ENCODE data around the gene MRPL22.
"Not testable (repeated sequence)": the region's sequence is repeated elsewhere in the genome, so short reads cannot be mapped to it uniquely, and the experiment has no call there.

Gene MRPL22

DNA sequence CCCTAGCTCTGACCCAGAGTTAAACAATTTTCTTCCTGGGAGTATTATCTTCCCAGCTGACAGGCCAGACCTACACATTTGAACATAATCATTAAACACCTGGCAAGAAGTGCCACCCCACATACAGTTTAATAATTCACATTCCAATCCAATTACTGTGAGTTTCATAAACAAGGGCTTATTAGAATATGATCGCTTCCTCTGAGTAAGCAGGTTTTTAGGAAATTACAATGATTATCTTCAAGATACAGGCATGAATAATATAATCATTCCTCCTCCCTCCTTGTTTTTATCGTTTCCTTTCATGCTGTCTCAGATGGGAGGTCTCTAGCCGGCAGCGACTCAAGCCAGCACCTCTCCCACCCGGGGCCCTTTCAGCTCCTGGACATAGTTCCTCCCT lies 56.9 kb downstream of the MRPL22 start:
- no peak for DNase-seq (ENCODE audit: low spot score)

DNA sequence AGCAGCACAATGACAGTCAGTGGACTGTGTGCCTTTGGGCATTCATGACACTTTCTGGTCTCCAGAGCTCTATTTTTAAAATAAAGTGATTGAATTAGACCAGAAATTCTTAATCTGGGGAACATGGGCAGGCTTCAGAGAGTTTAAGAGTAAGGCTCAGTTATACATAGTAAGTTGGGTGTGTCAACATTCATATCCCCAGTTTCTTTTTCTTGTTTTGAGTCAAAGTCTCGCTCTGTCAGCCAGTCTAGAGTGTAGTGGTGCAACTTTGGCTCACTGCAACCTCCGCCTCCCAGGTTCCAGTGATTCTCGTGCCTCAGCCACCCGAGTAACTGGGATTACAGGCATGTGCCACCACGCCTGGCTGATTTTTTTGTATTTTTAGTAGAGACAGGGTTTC lies 59.0 kb downstream of the MRPL22 start:
- DNase-seq (ENCODE audit: low spot score) = no peak

DNA sequence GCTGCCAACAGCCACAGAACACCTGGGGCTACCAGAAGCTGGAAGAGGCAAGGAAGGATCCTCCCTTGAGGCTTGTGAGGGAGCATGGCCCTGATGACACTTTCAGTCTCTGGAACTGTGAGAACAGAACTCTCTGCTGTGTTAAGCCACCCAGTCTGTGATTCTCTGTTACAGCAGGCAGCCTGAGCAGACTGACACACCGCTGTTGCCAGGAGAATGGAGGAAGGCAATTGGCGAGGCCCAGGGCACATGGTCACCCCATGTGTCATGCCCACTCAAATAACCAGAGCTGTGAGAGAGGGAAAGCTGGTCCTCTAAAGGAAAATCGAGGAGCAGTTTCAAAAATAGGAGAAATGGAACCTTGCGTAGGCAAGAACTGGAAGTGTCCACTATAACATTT lies 60.6 kb downstream of the MRPL22 start:
- DNase-seq (ENCODE audit: low spot score) = no peak

DNA sequence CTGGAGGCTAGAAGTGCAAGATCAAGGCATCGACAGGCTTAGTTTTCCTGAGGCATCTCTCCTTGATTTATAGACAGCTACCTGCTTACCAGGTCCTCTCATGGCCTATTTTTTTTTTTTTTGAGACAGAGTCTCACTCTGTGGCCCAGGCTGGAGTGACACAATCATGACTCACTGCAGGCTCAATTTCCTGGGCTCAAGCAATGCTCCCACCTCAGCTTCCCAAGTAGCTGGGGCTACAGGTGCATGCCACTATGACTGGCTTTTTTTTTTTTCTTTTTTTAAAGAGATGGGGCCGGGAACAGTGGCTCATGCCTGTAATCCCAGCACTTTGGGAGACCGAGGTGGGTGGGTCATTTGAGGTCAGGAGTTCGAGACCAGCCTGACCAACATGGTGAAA lies 61.8 kb downstream of the MRPL22 start:
- not testable (repeated sequence) for DNase-seq (ENCODE audit: low spot score)

DNA sequence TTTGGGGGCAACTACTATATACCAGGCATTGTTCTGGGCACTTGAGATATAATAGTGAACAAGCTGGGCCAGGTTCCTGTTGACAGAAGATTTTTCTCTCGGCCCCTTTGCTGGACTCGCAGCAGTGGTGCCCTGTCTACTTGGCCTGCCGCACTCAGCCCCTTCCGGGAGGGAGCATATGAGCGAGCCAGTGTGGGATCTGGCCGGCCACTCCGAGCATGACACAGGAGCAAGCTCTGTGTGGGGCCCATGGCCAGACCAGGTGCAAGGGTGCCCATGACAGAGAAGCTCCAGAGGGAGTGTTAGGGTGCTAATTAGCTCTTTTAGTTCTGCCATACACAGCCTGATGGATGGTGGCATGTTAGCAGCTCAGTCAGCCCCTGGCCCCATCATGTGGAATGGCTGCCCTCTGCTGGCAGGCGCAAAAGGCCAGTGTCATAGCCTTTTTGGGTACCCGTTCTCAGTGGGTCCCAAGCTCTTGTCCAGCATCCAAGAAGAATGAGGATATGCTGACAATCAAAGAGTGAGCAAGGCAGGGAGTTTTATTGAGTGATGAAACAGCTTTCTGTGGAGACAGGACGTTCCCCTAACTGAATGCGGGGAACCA lies 63.4 kb downstream of the MRPL22 start:
- DNase-seq (ENCODE audit: low spot score) = no peak

DNA sequence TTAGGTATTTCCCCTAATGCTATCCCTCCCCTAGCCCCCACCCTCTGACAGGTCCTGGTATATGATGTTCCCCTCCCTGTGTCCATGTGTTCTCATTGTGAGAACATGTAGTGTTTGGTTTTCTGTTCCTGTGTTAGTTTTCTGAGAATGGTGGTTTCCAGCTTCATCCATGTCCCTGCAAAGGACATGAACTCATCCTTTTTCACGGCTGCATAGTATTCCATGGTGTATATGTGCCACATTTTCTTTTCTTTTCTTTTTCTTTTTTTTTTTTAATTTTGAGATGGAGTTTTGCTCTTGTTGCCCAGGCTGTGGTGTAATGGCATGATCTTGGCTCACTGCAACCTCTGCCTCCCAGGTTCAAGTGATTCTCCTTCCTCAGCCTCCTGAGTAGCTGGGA lies 65.4 kb downstream of the MRPL22 start:
- not testable (repeated sequence) for DNase-seq (ENCODE audit: low spot score)

DNA sequence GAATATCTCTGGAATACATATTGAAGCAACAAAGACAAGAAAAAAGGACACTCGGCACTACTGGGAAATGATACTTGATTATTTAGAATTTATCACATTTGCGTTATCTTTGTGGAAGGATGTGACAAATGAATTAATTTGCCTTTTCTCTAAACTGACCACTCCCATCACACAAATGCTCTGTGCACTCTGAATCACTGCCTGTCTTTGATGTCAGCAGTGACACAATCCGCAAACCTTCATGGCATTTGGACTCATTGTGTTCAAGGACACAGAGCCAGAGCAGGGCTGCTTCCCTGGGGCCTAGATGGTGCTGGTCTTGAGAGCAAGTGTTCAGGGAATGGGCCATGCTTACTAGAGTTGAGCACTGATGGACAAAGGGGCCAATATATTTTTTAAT lies 67.8 kb downstream of the MRPL22 start:
- no peak for DNase-seq (ENCODE audit: low spot score)

DNA sequence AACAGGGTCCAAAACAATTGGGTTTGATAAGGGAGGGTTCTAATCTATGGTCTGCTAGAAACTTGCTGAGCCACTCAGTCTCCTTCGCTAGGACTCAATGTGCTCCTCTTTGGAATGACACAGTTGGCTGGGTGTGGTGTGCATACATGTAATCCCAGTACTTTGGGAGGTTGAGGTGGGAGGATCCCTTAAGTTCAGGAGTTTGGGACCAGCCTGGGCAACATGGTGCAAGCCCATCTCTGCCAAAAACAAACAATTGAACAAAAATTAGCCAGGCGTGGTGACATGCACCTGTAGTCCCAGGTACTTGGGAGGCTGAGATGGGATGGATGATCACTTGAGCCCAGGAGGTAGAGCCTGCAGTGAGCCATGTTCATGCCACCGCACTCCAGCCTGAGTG lies 70.0 kb downstream of the MRPL22 start:
- DNase-seq (ENCODE audit: low spot score) = no peak

DNA sequence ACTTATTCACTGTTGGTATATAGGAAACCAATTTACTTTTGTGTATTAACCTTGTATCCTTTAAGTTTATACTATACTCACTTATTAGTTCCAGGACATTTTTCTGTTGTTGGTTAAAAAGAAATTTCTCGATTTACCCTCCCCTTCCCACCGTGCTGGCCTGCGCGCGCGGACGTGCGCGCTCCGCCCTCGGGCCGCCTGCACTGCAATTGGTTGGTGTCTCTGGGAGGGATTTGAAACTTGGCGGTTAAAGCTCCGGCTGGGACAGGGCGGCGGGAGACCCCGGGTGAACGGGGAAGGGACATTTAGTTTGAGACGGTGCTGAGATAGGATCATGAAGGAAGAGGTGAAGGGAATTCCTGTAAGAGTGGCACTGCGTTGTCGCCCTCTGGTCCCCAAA lies 72.7 kb downstream of the MRPL22 start, which contains the start of gene KIF4B:
KIF4B (plus strand) TSS at position 230 of the 400 bp plus-strand sequence; CDS start at position 335, 105 bp downstream.
- DNase-seq (ENCODE audit: low spot score) = no peak

DNA sequence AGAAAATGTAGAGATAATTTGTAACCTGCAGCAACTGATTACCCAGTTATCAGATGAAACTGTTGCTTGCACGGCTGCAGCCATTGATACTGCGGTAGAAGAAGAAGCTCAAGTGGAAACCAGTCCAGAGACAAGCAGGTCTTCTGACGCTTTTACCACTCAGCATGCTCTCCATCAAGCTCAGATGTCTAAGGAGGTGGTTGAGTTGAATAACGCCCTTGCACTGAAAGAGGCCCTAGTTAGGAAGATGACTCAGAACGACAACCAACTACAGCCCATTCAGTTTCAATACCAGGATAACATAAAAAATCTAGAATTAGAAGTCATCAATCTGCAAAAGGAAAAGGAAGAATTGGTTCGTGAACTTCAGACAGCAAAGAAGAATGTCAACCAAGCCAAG lies 74.4 kb downstream of the MRPL22 start:
- DNase-seq (ENCODE audit: low spot score) = no peak

DNA sequence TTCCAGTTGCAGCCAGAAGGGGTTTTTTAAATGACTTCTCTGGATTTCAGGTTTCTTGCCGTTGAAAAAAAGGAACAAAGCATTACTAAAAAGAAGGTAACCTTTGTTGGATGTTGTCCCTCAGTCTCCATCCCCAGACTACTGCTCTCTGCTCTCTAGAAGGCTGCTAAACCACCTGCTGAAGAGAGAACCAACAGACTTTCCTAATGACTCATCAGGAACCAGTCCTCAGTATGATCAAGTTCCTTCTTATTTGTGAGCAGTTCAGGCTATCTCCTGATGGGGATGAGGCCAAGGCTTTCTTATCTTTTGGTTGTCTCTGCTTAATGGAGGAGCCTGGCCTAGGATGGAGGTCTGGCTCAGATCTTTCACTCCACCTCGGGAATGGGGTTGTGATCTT lies 76.7 kb downstream of the MRPL22 start:
- DNase-seq (ENCODE audit: low spot score) = no peak
